Heart left ventricle (tissue), 16 donors: Measurements from ENCODE around the gene HPF1. TPM values are rescaled to one million over a fixed set of nuclear protein-coding genes. Genes with fewer than 3 reads are reported as not detected.
"Not testable (repeated sequence)": the region's sequence is repeated elsewhere in the genome, so short reads cannot be mapped to it uniquely, and the experiment has no call there.

ENCODE experiments used
- ATAC-seq, 4 donors: fragments of 200-7000 bp; cut with Tn5 transposase; one replicate each; pipeline ENCODE4 v1.9.1; 2020 to 2022; ENCODE audit warnings: moderate library complexity in 4 of 4, mild to moderate bottlenecking in 3 of 4, moderate number of reproducible peaks in 1 of 4
- DNase-seq, 5 donors: peaks; one replicate each; pipeline ENCODE4 v3.0.0-alpha.2; 2020
- H3K27ac ChIP-seq, 12 donors: fragments of 200-600 bp; sonication (generic) in 4 of 12; one replicate each; pipeline versions ENCODE4 v1.5.0 to v1.8.0; 2016 to 2022; ENCODE audit warnings: mild to moderate bottlenecking in 2 of 12
- H3K27me3 ChIP-seq, 9 donors: fragments of 200-600 bp; sonication (generic) in 2 of 9; one replicate each; pipeline versions ENCODE4 v1.5.1 to v1.8.0; 2016 to 2022; ENCODE audit warnings: mild to moderate bottlenecking in 3 of 9
- H3K36me3 ChIP-seq, 9 donors: fragments of 200-600 bp; sonication (generic) in 2 of 9; one replicate each; pipeline versions ENCODE4 v1.5.0 to v1.8.0; 2018 to 2022; ENCODE audit warnings: mild to moderate bottlenecking in 2 of 9
- H3K4me1 ChIP-seq, 12 donors: fragments of 200-600 bp; sonication (generic) in 4 of 12; one replicate each; pipeline versions ENCODE4 v1.5.0 to v1.8.0; 2016 to 2022; ENCODE audit warnings: mild to moderate bottlenecking in 3 of 12
- H3K4me3 ChIP-seq, 12 donors: fragments of 200-600 bp; sonication (generic) in 4 of 12; one replicate each; pipeline versions ENCODE4 v1.5.0 to v1.8.0; 2017 to 2022; ENCODE audit warnings: mild to moderate bottlenecking in 9 of 12, moderate library complexity in 4 of 12
- H3K9me3 ChIP-seq, 12 donors: fragments of 200-600 bp; sonication (generic) in 4 of 12; one replicate each; pipeline versions ENCODE4 v1.5.0 to v1.8.0; 2016 to 2022; ENCODE audit warnings: mild to moderate bottlenecking in 1 of 12
- POLR2A ChIP-seq, 2 donors: fragments of 450-650 bp; IDR thresholded peaks; one replicate each; pipeline ENCODE4 v1.6.1; 2017; ENCODE audit warnings: antibody characterized with exemption in 2 of 2, mild to moderate bottlenecking in 2 of 2, moderate library complexity in 2 of 2
- WGBS, 4 donors: extraction: QIAGEN DNeasy Blood & Tissue Kit in 2 of 4; methylation state at CpG; one replicate each; pipeline versions ENCODE4 v1.1.5 to v1.1.7; 2013 to 2018; 5-methylcytosine and 5-hydroxymethylcytosine counted together
- intact Hi-C, 10 donors: fragments of 100-400 bp; cut with DNase I; formaldehyde crosslinking; loops; one replicate each; pipeline versions ENCODE4 v1.11.1 to v1.14.2; 2022
- polyA plus RNA-seq, 2 donors: library from polyadenylated mRNA; stranded (reverse); fragments of 200-250 nt; gene quantifications; one replicate each; pipeline ENCODE4 v1.2.3, GENCODE V29; 2013
- total RNA-seq, 9 donors: library from RNA; depleted of rRNA in 2 of 9; stranded (reverse); fragments of >200 nt in 2 of 9; fragmentation: NEBNext Ultra II Directional in 3 of 9; extraction: Animal tissue kit (Norgen Biotek cat#: 25700) in 3 of 9; gene quantifications; one replicate each; pipeline versions ENCODE4 v1.1.0 to v1.2.4, GENCODE V29; 2016 to 2023
- TF ChIP-seq, protein P1 (sequence below), 12 donors: fragments of 200-600 bp; sonication (generic) in 4 of 12; IDR thresholded peaks; one replicate each; pipeline versions ENCODE4 v1.5.0 to v1.8.0; 2018 to 2022; ENCODE audit warnings: antibody characterized with exemption in 12 of 12, mild to moderate bottlenecking in 5 of 12
- donor health status: ischemic (EF 13 %, LVEDD 7.1; RV severe dilation, severe dysfunction).
- donor health status: healthy with polysubstance abuse.
- donor health status: DM: no; HTN: yes; CAD: no.
- donor health status: DM: no; HTN: no; CAD: no.
- donor health status: ischemic (EF 25% LVEDD 6.9; RV normal size, moderate dysfunction).
- donor health status: ischemic (EF 25% LVEDD 5.7; RV mildly dilated, moderate dysfunction).
- donor health status: healthy.
- donor health status: DM: yes; HTN: yes; CAD: no.
- donor health status: ischemic (EF 35%, LVEDD 5.7; RV mildly dilated, moderate dysfunction).
- donor health status: nonischemic (EF 11% LVEDD 7.7; RV severe dilation, severe dysfunction).
- donor health status: DM: yes; HTN: yes; CAD: no.
- donor health status: PGD.
- donor health status: ischemic (EF 29% LVEDD 5.4; RV normal size, mild dysfunction).
- donor health status: nonischemic (EF 23%, LVEDD 6.1; RV moderate dilation, normal function).

Gene HPF1
- total and polyA plus RNA-seq, 11 donors: 15.7 to 38.3 (median 20.5) TPM

DNA sequence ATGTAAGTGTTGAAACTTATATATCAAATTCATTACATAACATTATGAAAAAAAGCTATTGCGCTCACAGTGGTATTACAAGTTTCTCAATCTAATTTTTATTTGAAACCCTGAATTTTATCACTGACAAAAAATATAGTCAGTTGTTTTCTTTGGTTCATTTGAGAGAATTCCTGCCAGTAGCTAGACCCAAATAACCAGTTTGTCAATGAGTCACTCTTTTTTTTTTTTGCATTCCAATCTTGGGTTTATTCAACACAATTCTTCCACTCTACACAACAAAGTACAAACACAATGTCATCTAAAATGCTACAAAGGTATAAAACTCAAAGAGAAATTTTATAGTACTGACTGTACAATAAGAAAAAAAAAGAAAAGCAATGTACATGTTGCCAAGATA lies 13.1 kb downstream of the HPF1 start:
- intact Hi-C loops: no loop called here
- 94 to 100% (median 99%) methylated on average over 1 of the region's 1 CpG for WGBS, 4 donors

DNA sequence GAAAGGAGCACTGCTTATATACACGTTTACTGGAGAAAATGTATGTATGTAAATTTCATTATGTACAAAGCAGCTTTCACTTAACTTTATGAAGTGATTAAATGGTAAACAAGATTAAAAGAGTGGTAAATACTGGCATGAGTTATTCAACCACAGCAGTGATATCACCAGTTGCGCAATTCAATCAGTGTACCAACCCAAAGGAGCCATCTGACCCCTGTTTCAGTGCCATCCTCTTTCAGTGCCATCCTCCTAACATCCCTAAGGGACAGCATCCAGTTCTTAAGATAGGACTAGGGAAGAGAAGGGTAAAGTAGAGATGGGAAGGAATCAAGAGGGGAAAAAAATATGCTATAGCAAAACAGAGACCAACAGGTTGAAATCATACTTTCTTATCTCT lies 16.2 kb downstream of the HPF1 start:
- H3K9me3 ChIP-seq: no peaks in the 10 kb centered on the region
- 92 to 96% (median 94%) methylated on average over 2 of the region's 2 CpGs for WGBS, 4 donors
- H3K4me1 ChIP-seq: no peaks in the 10 kb centered on the region
- peaks cover 0 to 75% (median 48%) of the 10 kb centered on the region in 9 donors for H3K36me3 ChIP-seq
- H3K27me3 ChIP-seq: no peaks in the 10 kb centered on the region
- H3K4me3 ChIP-seq: no peak overlapping the region
- intact Hi-C loops: no loop called here
- DNase-seq (no peak), ATAC-seq (no peak)
- H3K27ac ChIP-seq: no peak overlapping the region
- TF ChIP-seq POLR2A (IDR thresholded peaks at IDR 0.05): no peak
- TF ChIP-seq, protein P1, sequence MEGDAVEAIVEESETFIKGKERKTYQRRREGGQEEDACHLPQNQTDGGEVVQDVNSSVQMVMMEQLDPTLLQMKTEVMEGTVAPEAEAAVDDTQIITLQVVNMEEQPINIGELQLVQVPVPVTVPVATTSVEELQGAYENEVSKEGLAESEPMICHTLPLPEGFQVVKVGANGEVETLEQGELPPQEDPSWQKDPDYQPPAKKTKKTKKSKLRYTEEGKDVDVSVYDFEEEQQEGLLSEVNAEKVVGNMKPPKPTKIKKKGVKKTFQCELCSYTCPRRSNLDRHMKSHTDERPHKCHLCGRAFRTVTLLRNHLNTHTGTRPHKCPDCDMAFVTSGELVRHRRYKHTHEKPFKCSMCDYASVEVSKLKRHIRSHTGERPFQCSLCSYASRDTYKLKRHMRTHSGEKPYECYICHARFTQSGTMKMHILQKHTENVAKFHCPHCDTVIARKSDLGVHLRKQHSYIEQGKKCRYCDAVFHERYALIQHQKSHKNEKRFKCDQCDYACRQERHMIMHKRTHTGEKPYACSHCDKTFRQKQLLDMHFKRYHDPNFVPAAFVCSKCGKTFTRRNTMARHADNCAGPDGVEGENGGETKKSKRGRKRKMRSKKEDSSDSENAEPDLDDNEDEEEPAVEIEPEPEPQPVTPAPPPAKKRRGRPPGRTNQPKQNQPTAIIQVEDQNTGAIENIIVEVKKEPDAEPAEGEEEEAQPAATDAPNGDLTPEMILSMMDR (IDR thresholded peaks at IDR 0.05): no peak

More for the DNA sequence above, 13.1 kb downstream of the HPF1 start:
- Histone ChIP-seq H3K27me3 (no peaks in the 10 kb centered on the region), H3K4me1 (no peaks in the 10 kb centered on the region), H3K36me3 (peaks cover 0 to 74% (median 48%) of the 10 kb centered on the region in 9 donors), H3K4me3 (no peak overlapping the region), H3K27ac (no peak overlapping the region), H3K9me3 (no peaks in the 10 kb centered on the region)
- no peak for TF ChIP-seq POLR2A (IDR thresholded peaks at IDR 0.05)
- TF ChIP-seq, protein P1 (IDR thresholded peaks at IDR 0.05): no peak
- DNase-seq (no peak), ATAC-seq (no peak)

DNA sequence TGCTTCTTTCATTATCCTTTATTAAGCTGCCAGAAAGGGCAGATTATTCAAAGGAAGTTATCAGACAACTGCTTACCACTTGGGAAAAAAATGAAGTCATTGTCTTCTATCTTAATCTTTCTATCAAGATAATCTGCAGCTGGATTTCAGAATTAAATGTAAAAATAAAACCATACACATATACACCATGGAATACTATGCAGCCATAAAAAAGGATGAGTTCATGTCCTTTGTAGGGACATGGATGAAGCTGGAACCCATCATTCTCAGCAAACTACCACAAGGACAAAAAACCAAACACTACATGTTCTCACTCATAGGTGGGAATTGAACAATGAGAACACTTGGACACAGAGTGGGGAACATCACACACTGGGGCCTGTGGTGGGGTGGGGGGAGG lies 19.1 kb downstream of the HPF1 start:
- H3K4me3 ChIP-seq, intact Hi-C loops, ATAC-seq, DNase-seq, H3K4me1 ChIP-seq, H3K27ac ChIP-seq, H3K27me3 ChIP-seq, H3K9me3 ChIP-seq: not testable (repeated sequence)
- H3K36me3 ChIP-seq: peaks cover 0 to 73% (median 49%) of the 10 kb centered on the region in 9 donors

DNA sequence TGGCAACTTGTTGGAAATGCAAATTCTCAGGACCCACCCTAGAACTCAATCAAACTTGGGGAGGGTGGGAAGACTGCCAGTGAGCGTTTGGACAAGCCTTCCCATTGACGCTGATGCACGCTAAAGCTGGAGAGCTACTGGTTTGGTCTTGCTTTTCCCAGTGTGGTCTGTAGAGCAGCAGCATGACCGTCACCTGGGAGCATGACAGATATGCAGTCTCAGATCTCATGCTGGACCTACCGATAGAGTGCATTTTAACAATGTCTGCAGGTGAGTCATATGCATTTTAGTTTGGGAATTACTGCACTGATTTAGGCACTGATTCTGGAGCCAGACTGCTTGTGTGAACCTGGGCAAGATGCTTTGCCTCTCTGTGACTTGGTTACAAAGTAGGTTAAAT lies 27.2 kb downstream of the HPF1 start:
- no peaks in the 10 kb centered on the region for H3K9me3 ChIP-seq
- H3K27ac ChIP-seq: no peak overlapping the region
- no peak for DNase-seq
- no peak overlapping the region for H3K4me3 ChIP-seq
- 89 to 95% (median 93%) methylated on average over 5 of the region's 5 CpGs for WGBS, 4 donors
- no peaks in the 10 kb centered on the region for H3K4me1 ChIP-seq
- H3K36me3 ChIP-seq: peaks cover 0 to 81% (median 25%) of the 10 kb centered on the region in 9 donors
- H3K27me3 ChIP-seq: no peaks in the 10 kb centered on the region
- ATAC-seq: no peak
- intact Hi-C loops: no loop called here
- no peak for TF ChIP-seq POLR2A (IDR thresholded peaks at IDR 0.05)
- TF ChIP-seq, protein P1 (IDR thresholded peaks at IDR 0.05): no peak

DNA sequence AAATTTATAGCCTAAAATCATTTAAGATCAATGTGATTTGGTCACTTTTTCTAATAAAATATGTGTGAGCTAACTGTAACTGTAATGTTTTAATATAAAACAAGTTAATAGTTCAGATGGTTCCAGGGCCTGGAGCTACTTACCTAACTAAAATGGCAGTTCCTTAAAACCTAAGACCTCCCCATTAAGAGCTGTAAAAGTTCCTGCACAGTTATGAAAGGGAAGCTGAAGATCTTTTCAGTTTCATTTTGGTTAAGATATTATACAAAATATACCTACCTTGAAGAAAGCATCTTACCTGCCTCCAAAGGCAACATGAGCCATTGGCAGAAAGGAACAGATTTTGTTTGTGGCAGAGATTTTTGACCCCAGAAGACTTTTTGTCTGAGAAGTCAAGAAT lies 30.1 kb downstream of the HPF1 start:
- H3K27me3 ChIP-seq: no peaks in the 10 kb centered on the region
- H3K36me3 ChIP-seq: peaks cover 0 to 55% (median 22%) of the 10 kb centered on the region in 9 donors
- H3K9me3 ChIP-seq: no peaks in the 10 kb centered on the region
- H3K4me1 ChIP-seq: no peaks in the 10 kb centered on the region
- DNase-seq (no peak), ATAC-seq (no peak)
- H3K27ac ChIP-seq: no peak overlapping the region
- intact Hi-C loops: no loop called here
- no peak for TF ChIP-seq POLR2A (IDR thresholded peaks at IDR 0.05)
- TF ChIP-seq, protein P1 (IDR thresholded peaks at IDR 0.05): no peak
- no peak overlapping the region for H3K4me3 ChIP-seq
